HG03575 (cell line): Measurements from ENCODE around the gene PDGFD.
A peak's percentile ranks its signal among the peaks of the same experiment; 100 is the strongest.

Experiments used
- ATAC-seq: cut with Tn5 transposase; IDR thresholded peaks from one replicate; pipeline ENCODE4 v1.9.1; 2021; ENCODE audit not compliant: unreplicated experiment, insufficient number of reproducible peaks, low FRiP score; ENCODE audit errors: extremely low read depth

The PDGFD gene

DNA sequence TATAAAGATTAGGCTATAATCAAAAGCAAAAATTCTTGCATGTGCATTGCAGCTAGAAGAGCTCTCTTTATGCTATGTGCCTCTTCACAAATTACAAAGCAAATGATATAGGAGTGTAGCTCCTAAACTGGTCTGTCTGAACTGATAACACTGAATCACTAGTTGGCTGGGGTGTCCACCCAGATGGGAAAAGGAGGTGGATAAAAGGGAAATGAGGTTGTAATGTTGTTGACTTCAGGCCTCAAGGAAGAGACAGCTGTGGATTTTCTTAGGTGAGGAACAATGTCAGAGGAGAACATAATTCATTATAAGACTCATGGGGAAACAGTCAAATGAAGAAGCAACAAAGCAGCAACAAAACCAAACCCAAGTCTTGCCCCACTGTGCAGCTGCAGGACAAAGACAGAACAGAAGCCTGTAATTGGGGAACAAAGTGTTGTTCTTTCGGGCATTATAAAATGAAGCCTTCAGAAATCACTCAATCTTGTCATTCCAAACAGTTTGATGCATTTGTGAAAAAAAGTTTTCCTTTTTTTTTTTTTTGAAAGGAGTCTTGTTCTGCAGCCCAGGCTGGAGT is 257.6 kb downstream of the PDGFD start:
- no peak for ATAC-seq

- peak; percentile 69 for ATAC-seq
Measured at GRCh38 chr11:103904324-103904667, 259.7 kb downstream of the PDGFD start.

- peak; percentile 72 for ATAC-seq
Measured at GRCh38 chr11:103903621-103904323, 260.2 kb downstream of the PDGFD start.

DNA sequence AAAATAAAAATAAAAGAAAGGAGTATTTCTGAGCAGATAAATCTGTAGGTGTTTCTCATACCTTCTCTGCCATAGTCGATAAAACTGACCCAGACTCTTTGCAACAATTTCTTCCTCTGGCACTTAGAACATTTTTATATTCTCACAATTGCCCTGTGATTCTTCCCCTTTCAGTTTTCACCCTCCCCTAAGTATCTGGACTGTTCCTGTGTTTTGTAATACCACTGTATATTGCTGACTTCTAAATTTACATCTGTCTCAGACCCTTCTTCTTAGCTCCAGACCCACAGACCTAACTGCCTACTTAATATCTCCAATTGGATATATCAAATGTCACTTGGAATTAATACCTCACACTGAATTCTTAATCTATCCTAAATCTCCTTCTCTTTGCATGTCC is 261.0 kb downstream of the PDGFD start:
- no peak for ATAC-seq

- ATAC-seq, result no peak
Measured at GRCh38 chr11:103901656-103902055, 262.3 kb downstream of the PDGFD start.

GRCh38 chr11:103898577-103899336 is 265.2 kb downstream of the PDGFD start:
- peak; percentile 45 for ATAC-seq

DNA sequence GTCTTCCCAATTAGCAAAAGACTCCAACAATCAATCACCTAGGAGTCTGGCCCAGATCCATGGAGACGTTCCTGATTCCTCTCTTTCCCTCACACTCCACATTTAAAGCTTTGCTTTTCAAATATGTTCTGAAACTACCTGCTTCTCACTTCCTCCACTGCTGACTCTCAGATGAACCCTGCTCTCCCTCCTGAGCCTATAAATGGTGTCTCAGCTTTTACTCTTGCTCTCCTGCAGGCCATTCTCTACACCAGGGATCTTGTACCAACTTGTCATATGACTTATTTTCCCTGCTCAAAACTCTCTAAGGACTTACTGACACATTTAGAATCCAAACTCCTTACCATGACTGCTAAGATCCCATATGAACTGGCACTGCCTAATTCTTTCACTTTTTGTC is 265.9 kb downstream of the PDGFD start:
- ATAC-seq, result peak; percentile 48

GRCh38 chr11:103897160-103897936 is 266.6 kb downstream of the PDGFD start:
- no peak for ATAC-seq

DNA sequence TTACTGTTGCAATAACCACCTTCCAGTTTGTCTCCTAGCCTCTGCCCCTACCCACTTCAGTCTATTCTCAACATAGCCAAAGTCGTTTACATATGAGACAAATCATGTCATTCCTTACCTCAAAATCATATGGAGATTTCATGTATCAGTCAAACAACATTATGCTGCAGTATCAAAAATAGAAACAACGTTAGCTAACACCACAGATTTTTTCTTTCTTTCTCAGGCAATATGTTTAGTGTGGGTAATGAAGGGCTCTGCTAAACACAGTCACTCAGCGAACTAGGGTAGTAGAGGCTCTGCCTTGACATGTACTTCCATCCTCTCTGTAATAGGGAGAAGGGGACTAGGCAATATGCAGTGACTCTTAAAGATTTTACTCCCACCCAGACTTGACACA is 268.8 kb downstream of the PDGFD start:
- ATAC-seq, result no peak

DNA sequence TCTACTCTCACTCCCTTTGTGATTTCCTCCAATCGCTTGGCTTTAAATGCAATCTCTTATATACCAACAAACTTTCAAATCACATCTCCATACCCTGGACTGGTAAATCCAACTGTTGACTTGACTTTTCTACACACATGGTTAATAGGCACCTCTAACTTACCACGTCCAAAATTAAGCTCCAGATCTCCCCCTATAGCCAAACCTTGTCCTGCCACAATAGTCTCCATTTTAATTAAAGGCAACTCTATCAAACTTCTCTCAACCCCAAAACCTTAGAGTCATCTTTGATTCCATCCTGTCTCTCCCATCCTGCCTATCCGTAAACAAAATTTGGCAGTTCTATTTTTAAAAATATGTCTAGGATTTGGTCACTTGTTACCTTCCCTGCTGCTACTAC is 269.3 kb downstream of the PDGFD start:
- ATAC-seq, result no peak

- no peak for ATAC-seq
Measured at GRCh38 chr11:103894034-103894433, 269.9 kb downstream of the PDGFD start.

DNA sequence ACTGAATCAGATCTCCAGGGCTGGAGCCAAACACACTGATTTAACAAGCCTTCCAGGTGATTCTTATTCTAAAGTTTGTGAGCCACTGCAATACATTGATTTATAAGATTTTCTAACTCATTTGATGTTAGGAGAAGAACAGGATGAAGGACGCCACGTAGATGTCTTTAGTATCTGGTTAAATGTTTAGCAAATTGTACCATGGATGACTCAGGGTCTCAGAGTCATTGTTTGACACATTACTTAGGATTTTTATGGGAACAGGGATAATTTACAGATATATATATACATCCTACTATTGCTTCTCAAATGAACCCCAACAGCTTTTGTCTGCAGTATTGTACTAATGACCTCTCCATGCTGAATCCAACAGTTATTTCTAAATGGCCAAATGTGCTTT is 270.6 kb downstream of the PDGFD start:
- no peak for ATAC-seq

GRCh38 chr11:103892603-103893002 is 271.3 kb downstream of the PDGFD start:
- ATAC-seq, result no peak

GRCh38 chr11:103890654-103891053 is 273.3 kb downstream of the PDGFD start:
- ATAC-seq, result no peak

GRCh38 chr11:103889679-103890078 is 274.3 kb downstream of the PDGFD start:
- ATAC-seq, result no peak

GRCh38 chr11:103888541-103888951 is 275.4 kb downstream of the PDGFD start:
- no peak for ATAC-seq

DNA sequence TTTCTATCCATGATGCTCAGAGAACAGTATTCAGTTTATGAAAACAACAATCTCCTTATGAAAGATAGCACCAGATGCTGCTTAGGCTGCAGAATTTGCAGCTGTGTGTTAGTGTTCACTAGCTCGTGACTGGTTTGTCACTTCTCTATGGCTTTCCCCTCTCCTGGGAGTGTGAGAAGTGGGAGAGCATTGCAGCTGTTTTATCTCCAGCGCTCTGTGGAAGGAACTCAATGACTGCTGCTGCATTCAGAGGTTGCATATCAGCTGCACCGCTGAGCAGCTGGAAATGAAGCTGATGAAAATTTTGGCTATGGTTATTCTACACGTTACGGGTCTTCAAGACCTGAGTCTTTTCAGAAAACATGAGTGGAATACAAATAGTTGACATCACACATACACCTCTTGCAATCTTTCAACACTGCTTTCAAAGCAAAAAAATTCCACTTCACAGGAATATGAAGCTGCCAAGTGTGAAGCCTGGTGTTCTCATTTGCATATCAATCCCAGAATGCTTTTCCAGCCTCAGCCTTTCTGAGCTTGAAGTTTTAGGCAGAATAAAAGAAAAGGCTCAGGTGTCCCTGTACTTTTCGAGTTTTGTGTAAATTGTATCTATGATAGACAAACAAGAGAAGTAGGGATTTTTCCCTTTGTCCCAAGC is 276.8 kb downstream of the PDGFD start:
- no peak for ATAC-seq

GRCh38 chr11:103883856-103884255 is 280.1 kb downstream of the PDGFD start:
- ATAC-seq, result no peak

- ATAC-seq, result no peak
Measured at GRCh38 chr11:103883291-103883690, 280.7 kb downstream of the PDGFD start.
